Gastrocnemius medialis (tissue), 4 donors: ENCODE data around the gene RALGAPA1.

Experiments
- CTCF ChIP-seq, 5 experiments: fragments of 450-650 bp in 3 of 5; fragments of 200-600 bp in 2 of 5; sonication (generic) in 2 of 5; IDR thresholded peaks in 4 of 5; conservative IDR thresholded peaks in 1 of 5; 1 replicate in 4 of 5; 2 replicates in 1 of 5; pipeline ENCODE4 v1.5.1; 2016 to 2019; ENCODE audit warnings: antibody characterized with exemption in 5 of 5, mild to moderate bottlenecking in 3 of 5, moderate library complexity in 3 of 5
- POLR2A ChIP-seq, 2 donors: fragments of 450-650 bp; IDR thresholded peaks; one replicate each; pipeline ENCODE4 v1.6.1; 2017; ENCODE audit warnings: antibody characterized with exemption in 2 of 2, mild to moderate bottlenecking in 2 of 2, moderate library complexity in 2 of 2

DNA sequence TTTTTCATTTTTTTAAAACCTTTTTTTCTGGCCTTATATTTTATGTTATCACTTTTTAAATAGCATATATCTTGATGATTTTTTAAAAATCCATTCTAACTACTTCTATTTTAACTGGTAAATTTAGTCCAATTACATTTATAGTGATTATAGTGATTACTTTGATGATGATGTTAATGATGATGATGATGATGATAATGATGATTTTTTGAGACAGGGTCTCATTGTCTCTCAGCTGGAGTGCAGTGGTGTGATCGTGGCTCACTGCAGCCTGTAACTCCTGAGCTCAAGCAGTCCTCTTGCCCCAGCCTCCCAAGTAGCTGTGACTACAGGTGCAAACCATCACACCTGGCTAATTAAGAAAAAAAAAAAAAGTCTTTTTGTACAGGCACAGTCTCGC, 44.1 kb upstream of the RALGAPA1 start:
- no peak for TF ChIP-seq CTCF (IDR thresholded peaks at IDR 0.05 in 4 of 5, conservative IDR thresholded peaks at IDR 0.05 in 1 of 5)
- no peak for TF ChIP-seq POLR2A (IDR thresholded peaks at IDR 0.05)
